ENCODE data around the gene RHBDL3. TPM values are rescaled to one million over a fixed set of nuclear protein-coding genes. Genes with fewer than 3 reads are reported as not detected.

RHBDL3 gene
- total and polyA plus RNA-seq, 10 of the 15 experiments (the other 5 are each of a cell fraction or from before 2014, with no cell fraction given) = 0.04 to 0.24 (median 0.04) TPM; not detected in 5

DNA sequence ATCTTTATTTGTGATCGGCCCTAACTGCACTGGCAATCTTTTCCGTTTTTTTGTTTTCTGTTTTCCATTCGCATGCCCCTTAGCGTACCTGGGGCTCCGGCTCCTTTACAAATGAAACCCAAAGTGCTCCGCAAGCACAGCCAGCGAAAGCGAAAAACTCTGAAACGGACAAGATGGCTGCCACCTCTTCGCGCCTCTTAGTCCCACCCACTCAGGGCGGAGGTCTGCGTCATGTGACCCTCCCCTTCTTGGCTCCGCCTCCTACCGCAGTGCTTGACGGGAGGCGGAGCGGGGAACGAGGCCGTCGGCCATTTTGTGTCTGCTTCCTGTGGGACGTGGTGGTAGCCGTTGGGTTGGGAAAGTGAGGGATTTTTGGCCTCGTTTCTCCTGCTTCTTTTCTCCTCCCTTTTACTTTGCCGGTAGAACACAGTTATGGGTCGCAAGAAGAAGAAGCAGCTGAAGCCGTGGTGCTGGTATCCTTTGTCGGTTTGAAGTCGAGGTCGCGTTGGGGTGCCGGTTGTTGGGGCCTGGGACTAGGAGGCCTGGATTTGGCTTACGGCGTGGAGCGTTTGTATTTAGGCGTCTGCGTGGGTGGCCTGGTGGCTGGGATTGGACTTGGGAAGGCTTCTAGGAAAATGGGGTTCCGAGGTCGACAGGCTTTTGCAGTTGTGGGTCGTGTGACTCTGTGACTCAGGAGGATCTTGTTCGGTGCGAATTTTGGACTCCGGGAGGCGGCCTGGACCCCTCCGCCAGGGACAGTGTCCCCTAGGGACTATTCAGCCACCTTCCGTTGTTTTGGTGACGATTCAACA, 84.4 kb downstream of the RHBDL3 start, which contains the start of gene ZNF207 (continued):
- peak; percentile 93 for TF ChIP-seq RELB (IDR thresholded peaks at IDR 0.05; ENCODE audit: low read depth)
- no peak for TF ChIP-seq CHD2 (IDR thresholded peaks at IDR 0.05; ENCODE audit: borderline replicate concordance, low read depth, low read length)
- peak; percentile 20; the same call in 1 of the 3 replicates for TF ChIP-seq POU2F2 (IDR thresholded peaks at IDR 0.05; ENCODE audit: borderline replicate concordance, low read depth, low read length)
- TF ChIP-seq CHD4 (IDR thresholded peaks at IDR 0.05) = no peak
- peak; percentile 96 for TF ChIP-seq POLR2A (IDR thresholded peaks at IDR 0.05; ENCODE audit: low read depth, low read length)
- TF ChIP-seq, protein P1, sequence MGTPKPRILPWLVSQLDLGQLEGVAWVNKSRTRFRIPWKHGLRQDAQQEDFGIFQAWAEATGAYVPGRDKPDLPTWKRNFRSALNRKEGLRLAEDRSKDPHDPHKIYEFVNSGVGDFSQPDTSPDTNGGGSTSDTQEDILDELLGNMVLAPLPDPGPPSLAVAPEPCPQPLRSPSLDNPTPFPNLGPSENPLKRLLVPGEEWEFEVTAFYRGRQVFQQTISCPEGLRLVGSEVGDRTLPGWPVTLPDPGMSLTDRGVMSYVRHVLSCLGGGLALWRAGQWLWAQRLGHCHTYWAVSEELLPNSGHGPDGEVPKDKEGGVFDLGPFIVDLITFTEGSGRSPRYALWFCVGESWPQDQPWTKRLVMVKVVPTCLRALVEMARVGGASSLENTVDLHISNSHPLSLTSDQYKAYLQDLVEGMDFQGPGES (IDR thresholded peaks at IDR 0.05) = no peak
- no peak for TF ChIP-seq ZNF622 (IDR thresholded peaks at IDR 0.05)
- peak; percentile 78 for TF ChIP-seq HDGF (IDR thresholded peaks at IDR 0.05)
- TF ChIP-seq NFIC (IDR thresholded peaks at IDR 0.05; ENCODE audit: low read depth, low read length) = no peak
- TF ChIP-seq, protein P2, sequence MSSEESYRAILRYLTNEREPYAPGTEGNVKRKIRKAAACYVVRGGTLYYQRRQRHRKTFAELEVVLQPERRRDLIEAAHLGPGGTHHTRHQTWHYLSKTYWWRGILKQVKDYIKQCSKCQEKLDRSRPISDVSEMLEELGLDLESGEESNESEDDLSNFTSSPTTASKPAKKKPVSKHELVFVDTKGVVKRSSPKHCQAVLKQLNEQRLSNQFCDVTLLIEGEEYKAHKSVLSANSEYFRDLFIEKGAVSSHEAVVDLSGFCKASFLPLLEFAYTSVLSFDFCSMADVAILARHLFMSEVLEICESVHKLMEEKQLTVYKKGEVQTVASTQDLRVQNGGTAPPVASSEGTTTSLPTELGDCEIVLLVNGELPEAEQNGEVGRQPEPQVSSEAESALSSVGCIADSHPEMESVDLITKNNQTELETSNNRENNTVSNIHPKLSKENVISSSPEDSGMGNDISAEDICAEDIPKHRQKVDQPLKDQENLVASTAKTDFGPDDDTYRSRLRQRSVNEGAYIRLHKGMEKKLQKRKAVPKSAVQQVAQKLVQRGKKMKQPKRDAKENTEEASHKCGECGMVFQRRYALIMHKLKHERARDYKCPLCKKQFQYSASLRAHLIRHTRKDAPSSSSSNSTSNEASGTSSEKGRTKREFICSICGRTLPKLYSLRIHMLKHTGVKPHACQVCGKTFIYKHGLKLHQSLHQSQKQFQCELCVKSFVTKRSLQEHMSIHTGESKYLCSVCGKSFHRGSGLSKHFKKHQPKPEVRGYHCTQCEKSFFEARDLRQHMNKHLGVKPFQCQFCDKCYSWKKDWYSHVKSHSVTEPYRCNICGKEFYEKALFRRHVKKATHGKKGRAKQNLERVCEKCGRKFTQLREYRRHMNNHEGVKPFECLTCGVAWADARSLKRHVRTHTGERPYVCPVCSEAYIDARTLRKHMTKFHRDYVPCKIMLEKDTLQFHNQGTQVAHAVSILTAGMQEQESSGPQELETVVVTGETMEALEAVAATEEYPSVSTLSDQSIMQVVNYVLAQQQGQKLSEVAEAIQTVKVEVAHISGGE (CRISPR knock-in tag; IDR thresholded peaks at IDR 0.05) = no peak
- TF ChIP-seq TARDBP (IDR thresholded peaks at IDR 0.05; ENCODE audit: borderline replicate concordance) = no peak
- TF ChIP-seq BRCA1 (IDR thresholded peaks at IDR 0.05; ENCODE audit: low read depth, low read length) = no peak
- TF ChIP-seq PAX5 (IDR thresholded peaks at IDR 0.05; ENCODE audit: borderline replicate concordance, low read depth, low read length) = no peak
- TF ChIP-seq YBX1 (IDR thresholded peaks at IDR 0.05) = no peak
- TF ChIP-seq NR2C2 (IDR thresholded peaks at IDR 0.05; ENCODE audit: borderline replicate concordance, control insufficient read depth, insufficient read length, low read depth) = no peak
- peak; percentile 82 for TF ChIP-seq CBFB (IDR thresholded peaks at IDR 0.05; ENCODE audit: low read depth)
- peak; percentile 98 for TF ChIP-seq PML (IDR thresholded peaks at IDR 0.05; ENCODE audit: low read length)
- TF ChIP-seq, protein P3, sequence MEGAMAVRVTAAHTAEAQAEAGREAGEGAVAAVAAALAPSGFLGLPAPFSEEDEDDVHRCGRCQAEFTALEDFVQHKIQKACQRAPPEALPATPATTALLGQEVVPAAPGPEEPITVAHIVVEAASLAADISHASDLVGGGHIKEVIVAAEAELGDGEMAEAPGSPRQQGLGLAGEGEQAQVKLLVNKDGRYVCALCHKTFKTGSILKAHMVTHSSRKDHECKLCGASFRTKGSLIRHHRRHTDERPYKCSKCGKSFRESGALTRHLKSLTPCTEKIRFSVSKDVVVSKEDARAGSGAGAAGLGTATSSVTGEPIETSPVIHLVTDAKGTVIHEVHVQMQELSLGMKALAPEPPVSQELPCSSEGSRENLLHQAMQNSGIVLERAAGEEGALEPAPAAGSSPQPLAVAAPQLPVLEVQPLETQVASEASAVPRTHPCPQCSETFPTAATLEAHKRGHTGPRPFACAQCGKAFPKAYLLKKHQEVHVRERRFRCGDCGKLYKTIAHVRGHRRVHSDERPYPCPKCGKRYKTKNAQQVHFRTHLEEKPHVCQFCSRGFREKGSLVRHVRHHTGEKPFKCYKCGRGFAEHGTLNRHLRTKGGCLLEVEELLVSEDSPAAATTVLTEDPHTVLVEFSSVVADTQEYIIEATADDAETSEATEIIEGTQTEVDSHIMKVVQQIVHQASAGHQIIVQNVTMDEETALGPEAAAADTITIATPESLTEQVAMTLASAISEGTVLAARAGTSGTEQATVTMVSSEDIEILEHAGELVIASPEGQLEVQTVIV (IDR thresholded peaks at IDR 0.05; ENCODE audit: borderline replicate concordance, partially characterized antibody) = no peak
- TF ChIP-seq, protein P4, sequence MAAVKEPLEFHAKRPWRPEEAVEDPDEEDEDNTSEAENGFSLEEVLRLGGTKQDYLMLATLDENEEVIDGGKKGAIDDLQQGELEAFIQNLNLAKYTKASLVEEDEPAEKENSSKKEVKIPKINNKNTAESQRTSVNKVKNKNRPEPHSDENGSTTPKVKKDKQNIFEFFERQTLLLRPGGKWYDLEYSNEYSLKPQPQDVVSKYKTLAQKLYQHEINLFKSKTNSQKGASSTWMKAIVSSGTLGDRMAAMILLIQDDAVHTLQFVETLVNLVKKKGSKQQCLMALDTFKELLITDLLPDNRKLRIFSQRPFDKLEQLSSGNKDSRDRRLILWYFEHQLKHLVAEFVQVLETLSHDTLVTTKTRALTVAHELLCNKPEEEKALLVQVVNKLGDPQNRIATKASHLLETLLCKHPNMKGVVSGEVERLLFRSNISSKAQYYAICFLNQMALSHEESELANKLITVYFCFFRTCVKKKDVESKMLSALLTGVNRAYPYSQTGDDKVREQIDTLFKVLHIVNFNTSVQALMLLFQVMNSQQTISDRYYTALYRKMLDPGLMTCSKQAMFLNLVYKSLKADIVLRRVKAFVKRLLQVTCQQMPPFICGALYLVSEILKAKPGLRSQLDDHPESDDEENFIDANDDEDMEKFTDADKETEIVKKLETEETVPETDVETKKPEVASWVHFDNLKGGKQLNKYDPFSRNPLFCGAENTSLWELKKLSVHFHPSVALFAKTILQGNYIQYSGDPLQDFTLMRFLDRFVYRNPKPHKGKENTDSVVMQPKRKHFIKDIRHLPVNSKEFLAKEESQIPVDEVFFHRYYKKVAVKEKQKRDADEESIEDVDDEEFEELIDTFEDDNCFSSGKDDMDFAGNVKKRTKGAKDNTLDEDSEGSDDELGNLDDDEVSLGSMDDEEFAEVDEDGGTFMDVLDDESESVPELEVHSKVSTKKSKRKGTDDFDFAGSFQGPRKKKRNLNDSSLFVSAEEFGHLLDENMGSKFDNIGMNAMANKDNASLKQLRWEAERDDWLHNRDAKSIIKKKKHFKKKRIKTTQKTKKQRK (IDR thresholded peaks at IDR 0.05; ENCODE audit: low read depth, low read length) = no peak
